Limb (tissue), 2 donors: Measurements from ENCODE around the gene DES.

Experiments used
- DNase-seq, 2 donors: peaks; one replicate each; pipeline ENCODE4 v3.0.0-alpha.2; 2016; ENCODE audit errors: extremely low spot score in 2 of 2

The DES gene

DNA sequence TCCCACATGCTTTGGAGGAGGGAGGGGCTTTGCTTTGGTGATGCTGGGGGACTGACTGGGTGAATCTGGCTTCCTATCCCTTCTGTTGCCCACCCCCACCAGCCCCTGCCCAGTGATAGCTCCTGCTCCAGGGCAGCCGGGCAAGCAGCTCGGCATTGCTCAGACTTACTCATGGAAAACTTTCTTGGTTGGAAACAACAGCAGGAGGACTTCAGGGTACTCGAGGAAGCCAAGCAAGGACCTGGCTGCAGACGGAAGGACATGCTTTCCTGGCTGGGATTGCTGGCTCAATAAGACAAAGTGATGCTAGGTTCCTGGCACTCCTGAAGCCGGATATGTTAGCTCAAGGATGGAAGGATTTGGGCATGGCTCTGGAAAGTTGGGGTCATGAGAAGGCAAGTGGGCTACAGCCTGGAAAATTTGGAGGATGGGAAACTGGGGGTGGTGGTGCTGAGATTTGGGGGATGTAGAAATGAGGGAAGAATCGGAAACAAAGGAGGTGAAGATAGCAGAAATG is 19.6 kb downstream of the DES start:
- DNase-seq: no peak

DNA sequence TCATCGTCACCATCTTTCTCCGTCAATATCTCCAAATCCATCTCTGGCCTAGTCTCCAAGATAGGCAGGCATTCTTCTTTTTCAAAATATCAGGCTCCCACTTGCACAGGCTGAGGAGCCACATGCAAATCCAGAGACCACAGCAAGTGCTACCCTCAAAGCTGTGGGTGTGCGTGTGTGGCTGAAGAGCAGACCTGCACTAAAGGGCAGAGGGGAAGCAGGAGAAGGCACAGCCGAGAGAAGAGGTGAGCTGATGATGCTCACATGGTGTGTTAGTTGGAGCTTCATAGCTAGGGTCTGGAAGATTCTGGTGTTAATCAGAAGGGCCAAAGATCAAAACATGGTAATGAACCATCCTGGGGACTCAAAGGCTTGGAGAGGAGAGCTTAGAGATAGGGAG is 20.3 kb downstream of the DES start:
- no peak for DNase-seq

DNA sequence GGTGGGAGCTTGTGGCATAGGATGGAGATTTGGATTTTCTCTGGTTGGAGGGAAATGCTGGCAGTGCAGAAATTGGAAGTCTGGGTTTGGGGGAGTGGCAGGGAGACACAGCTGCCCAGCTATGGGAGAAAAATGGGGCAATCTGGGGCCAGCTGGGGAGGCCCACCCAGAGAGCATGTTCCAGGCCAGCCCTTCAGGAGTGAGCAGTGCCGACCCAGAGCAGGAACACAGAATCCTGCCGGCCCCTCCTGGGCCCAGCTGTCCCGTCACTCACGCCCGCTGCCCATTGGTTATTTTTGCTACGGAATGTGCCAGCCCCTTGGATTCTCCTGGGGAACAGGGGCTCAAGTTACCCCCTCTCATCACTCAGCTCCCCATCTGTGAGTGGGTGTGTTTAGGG is 21.3 kb downstream of the DES start:
- peak; percentile 58 to 69 for DNase-seq

GRCh38 chr2:219440388-219441256 is 22.4 kb downstream of the DES start:
- DNase-seq: no peak

- peak in 1 of 2 donors; percentile 84 for DNase-seq
These were observed 23.5 kb downstream of the DES start for GRCh38 chr2:219441451-219442255.

DNA sequence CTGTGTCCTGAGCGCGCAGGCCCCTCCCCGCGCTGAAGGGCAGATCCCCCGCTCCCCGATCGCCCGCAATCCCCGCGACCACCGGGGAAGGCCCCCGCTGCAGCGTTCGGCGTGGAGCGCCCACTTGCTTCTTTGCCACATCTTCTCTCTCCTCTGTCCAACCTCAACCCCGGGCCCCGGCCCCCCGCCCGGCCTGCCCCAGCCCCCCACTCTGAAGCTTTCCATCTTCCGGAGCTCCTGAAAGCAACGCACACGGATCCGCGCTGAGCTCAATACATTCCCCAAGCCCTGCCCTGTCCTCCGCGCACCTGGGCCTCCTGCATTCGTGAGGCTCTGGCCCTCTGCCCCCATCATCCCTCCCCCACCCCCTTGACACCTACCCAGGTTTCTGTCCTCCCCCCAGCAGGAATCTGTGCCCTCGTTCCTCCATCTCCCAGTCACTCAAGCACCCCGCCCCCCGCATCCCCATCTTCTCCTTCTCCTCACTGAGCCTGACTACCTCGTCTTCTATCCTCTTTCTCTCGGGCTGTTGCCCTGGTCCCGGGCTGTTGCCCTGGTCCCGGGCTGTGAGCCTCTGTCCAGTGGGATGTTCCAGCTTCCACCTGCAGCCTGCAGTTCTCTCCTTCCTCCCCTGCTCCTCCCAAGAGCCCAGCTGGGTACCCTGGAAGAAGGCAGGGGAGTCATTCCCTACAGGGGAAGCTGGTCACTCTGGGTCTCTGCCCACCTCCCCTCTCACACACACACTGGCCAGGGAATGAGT is 24.3 kb downstream of the DES start:
- DNase-seq: peak in 1 of 2 donors; percentile 51

DNA sequence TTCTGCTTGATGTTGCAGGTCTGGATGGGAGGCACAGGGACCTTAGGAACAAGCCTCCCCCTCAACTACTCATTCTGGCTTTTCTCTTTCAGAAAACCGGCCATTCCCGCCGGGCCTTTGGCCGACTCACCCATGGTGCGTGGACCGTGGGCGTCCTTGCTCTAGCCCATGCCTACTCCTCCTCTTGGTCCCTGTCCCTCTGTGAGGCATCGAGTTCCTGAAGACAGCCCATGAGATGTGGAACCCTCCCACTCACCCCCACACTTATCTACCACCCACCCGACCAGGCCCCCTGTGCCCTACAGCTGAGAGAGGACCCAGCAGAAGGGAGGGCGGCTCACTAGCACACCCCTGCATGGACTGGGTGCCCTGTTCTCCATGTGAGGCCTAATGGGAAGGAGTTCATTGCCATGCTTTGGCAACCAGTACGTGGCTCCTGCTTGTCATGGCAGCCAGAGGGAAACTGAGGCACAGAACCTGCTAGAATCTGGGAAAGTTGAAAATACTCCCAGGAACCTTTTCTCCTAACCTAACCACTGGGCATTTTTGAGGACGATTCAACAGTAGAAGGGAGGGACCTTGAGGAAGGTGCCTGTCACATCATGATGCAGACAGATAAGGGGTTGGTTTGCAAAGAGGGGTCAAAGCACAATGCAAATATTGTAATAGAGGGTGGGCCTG is 25.0 kb downstream of the DES start:
- no peak for DNase-seq

GRCh38 chr2:219443697-219444023 is 25.5 kb downstream of the DES start:
- DNase-seq: no peak

GRCh38 chr2:219444566-219445091 is 26.5 kb downstream of the DES start:
- no peak for DNase-seq

DNA sequence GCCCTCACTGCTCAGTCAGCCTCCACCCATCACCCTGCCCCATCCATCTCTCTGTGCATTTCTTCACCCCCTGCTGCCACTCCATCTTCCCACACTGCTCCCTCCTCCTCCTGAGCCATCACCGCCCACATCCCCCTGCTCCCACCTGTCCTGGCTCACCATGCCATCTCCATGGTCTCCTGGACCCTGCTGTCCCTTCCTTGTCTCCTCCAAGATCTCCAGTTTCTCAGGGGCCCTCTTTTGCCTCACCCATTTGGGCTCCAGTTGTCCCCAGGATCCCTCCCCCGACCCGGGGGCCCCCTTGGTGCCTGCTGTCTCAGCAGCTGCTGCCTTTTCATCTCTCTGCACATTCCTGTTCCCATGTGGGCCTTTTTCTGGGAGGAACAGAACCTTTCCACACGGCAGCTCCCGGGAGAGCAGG is 27.1 kb downstream of the DES start:
- no peak for DNase-seq

GRCh38 chr2:219446101-219446504 is 27.9 kb downstream of the DES start:
- DNase-seq: no peak

GRCh38 chr2:219446689-219447088 is 28.5 kb downstream of the DES start:
- DNase-seq: no peak

- DNase-seq: no peak
These were observed 29.3 kb downstream of the DES start for GRCh38 chr2:219447242-219448098.

DNA sequence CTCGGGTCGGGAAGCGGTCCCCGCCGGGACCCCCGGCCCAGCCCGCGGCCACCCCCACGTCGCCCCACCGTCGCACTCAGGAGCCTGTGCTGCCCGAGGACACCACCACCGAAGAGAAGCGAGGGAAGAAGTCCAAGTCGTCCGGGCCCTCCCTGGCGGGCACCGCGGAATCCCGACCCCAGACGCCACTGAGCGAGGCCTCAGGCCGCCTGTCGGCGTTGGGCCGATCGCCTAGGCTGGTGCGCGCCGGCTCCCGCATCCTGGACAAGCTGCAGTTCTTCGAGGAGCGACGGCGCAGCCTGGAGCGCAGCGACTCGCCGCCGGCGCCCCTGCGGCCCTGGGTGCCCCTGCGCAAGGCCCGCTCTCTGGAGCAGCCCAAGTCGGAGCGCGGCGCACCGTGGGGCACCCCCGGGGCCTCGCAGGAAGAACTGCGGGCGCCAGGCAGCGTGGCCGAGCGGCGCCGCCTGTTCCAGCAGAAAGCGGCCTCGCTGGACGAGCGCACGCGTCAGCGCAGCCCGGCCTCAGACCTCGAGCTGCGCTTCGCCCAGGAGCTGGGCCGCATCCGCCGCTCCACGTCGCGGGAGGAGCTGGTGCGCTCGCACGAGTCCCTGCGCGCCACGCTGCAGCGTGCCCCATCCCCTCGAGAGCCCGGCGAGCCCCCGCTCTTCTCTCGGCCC is 30.1 kb downstream of the DES start:
- DNase-seq: no peak

GRCh38 chr2:219448776-219449341 is 30.7 kb downstream of the DES start:
- no peak for DNase-seq

- no peak for DNase-seq
These were observed 31.4 kb downstream of the DES start for GRCh38 chr2:219449609-219450008.

GRCh38 chr2:219451661-219452360 is 33.6 kb downstream of the DES start:
- no peak for DNase-seq
